ENCODE data around the gene ERCC6L2. TPM values are rescaled to one million over a fixed set of nuclear protein-coding genes. Genes with fewer than 3 reads are reported as not detected.

ERCC6L2 gene
- polyA plus RNA-seq, 1 donor from 2014 or later = 72.6 TPM

- Histone ChIP-seq H2AFZ (ENCODE audit: low read depth, low read length) (no peak overlapping the region), H3K4me2 (ENCODE audit: low read length) (no peak overlapping the region), H3K9me3 (ENCODE audit: low read length) (no peaks in the 10 kb centered on the region), H3K27ac (ENCODE audit: low read length) (no peak overlapping the region), H3K27me3 (ENCODE audit: insufficient read depth, low read depth, low read length) (no peaks in the 10 kb centered on the region), H3K9me2 (ENCODE audit: insufficient read depth, low read length) (no peaks in the 10 kb centered on the region), H3F3A (ENCODE audit: insufficient read depth, low read length, poor library complexity, severe bottlenecking) (no peaks in the 10 kb centered on the region), H3K9ac (ENCODE audit: low read length) (no peak overlapping the region), H4K20me1 (ENCODE audit: insufficient read depth) (no peaks in the 10 kb centered on the region), H3K79me2 (replicated peaks; ENCODE audit: insufficient read depth, low read length) (no peaks in the 10 kb centered on the region), H3K4me3 (ENCODE audit: low read length) (no peak overlapping the region), H3K36me3 (ENCODE audit: insufficient read depth, low read length) (no peaks in the 10 kb centered on the region)
- no peak for TF ChIP-seq TAF1 (IDR thresholded peaks at IDR 0.05; ENCODE audit: low read depth)
- TF ChIP-seq REST (IDR thresholded peaks at IDR 0.05; ENCODE audit: borderline replicate concordance) = no peak
- TF ChIP-seq POLR2AphosphoS5 (IDR thresholded peaks at IDR 0.05) = no peak
- TF ChIP-seq MXI1 (conservative IDR thresholded peaks at IDR 0.05; ENCODE audit: poor library complexity, severe bottlenecking) = no peak
- no peak for TF ChIP-seq SMC3 (conservative IDR thresholded peaks at IDR 0.05; ENCODE audit: poor library complexity)
- no peak for TF ChIP-seq EZH2 (IDR thresholded peaks at IDR 0.05; ENCODE audit: borderline replicate concordance, insufficient read depth, low read length, poor library complexity, severe bottlenecking)
Observed at GRCh38 chr9:95831810-95832209, 43.7 kb upstream of the ERCC6L2 start.

- Histone ChIP-seq H3K4me3 (ENCODE audit: low read length) (no peak overlapping the region), H3K9me3 (ENCODE audit: low read length) (no peaks in the 10 kb centered on the region)
- TF ChIP-seq CTCF (IDR thresholded peaks at IDR 0.05; ENCODE audit: poor library complexity, severe bottlenecking) (no peak), POLR2AphosphoS5 (IDR thresholded peaks at IDR 0.05) (no peak), EP300 (conservative IDR thresholded peaks at IDR 0.05; ENCODE audit: poor library complexity, severe bottlenecking) (no peak)
Observed at GRCh38 chr9:95833546-95834178, 41.8 kb upstream of the ERCC6L2 start.

More at GRCh38 chr9:95833546-95834178, 41.8 kb upstream of the ERCC6L2 start:
- Histone ChIP-seq H3K4me2 (ENCODE audit: low read length) (no peak overlapping the region), H2AFZ (ENCODE audit: low read depth, low read length) (no peak overlapping the region), H3K27me3 (ENCODE audit: insufficient read depth, low read depth, low read length) (no peaks in the 10 kb centered on the region), H3K9me2 (ENCODE audit: insufficient read depth, low read length) (no peaks in the 10 kb centered on the region), H3K36me3 (ENCODE audit: insufficient read depth, low read length) (no peaks in the 10 kb centered on the region), H3K79me2 (replicated peaks; ENCODE audit: insufficient read depth, low read length) (no peaks in the 10 kb centered on the region), H3K9ac (ENCODE audit: low read length) (no peak overlapping the region), H3K27ac (ENCODE audit: low read length) (no peak overlapping the region), H3F3A (ENCODE audit: insufficient read depth, low read length, poor library complexity, severe bottlenecking) (no peaks in the 10 kb centered on the region), H4K20me1 (ENCODE audit: insufficient read depth) (no peaks in the 10 kb centered on the region)

All from neural cell (in vitro differentiated cells).